NCI-H1436 treated with DMSO at 0.1 percent for 48 hours (cell line): ENCODE data around the gene ANKRD31.

Experiments used
- DNase-seq: peaks from one replicate; lab custom pipeline; 2025; lab: John Stamatoyannopoulos, UW

Gene ANKRD31

DNA sequence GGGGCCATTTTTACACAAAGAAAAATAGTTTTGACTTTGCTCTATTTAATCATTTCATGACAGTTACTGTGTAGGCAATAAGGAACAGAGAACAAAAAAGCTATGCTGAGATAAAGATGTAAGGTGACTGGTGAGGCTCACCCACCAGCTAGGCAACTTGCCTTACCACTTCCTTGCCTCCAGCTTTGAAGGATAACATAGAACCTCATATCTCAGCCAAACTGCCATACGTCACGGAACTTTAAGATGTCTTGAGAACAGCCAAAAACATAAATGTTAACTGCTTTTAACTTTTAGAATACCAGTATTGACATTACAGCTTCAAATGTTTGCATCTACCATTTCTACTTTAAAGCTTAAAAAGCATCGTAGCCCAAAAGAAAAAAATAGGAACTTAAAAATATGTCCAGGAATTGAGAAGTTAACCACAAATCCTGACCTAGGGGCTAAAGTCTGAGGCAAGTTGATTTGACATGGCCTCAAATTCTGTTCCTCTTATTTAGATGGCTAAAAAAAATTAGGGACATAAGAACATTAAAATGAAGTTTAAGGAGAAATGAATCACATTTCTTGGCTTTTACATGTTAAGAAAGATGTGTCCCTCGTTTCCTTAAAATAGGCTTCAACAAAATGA is 176.6 kb downstream of the ANKRD31 start:
- DNase-seq, result no peak

- no peak for DNase-seq
These were observed 177.6 kb downstream of the ANKRD31 start for GRCh38 chr5:75058986-75059535.

- no peak for DNase-seq
These were observed 179.1 kb downstream of the ANKRD31 start for GRCh38 chr5:75057561-75057960.

- no peak for DNase-seq
These were observed 180.9 kb downstream of the ANKRD31 start for GRCh38 chr5:75055727-75056144.

DNA sequence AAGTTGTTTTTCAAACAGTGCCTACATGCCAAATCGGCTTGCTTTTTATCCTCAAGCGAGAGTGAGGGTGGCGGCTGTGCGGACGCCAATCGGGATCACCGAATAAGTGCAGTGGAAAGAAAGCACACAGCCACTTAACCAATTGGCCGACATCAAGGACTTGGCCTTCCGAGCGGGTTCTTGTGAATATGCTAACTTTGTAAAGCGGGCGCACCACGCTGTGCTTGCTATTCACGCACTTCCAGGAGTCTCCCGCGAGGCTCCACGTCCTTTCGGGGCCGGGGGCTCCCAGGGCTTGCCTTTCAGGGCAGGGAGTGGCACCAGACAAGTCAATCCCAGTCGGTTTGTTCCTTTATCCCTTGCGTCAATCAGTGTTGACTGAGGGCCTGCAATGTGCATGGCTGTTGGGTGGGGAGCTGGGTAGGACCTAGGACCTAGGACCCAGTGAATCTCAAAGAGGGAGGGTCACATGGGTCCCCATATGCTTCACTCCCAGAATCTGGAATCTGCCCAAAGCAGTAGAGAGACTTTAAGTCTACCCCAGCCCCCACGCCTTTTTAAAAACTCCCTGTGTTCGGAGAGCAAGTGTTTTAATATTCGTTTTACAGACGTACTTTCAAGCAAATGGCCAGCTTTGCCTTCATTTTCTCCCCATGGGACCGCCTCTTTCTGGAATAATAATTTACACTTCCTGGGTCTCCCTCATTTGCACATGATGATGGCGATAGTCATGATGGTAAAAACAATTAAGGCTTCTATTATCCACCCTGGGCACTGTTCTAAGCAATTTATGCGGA is 182.3 kb downstream of the ANKRD31 start:
- no peak for DNase-seq

DNA sequence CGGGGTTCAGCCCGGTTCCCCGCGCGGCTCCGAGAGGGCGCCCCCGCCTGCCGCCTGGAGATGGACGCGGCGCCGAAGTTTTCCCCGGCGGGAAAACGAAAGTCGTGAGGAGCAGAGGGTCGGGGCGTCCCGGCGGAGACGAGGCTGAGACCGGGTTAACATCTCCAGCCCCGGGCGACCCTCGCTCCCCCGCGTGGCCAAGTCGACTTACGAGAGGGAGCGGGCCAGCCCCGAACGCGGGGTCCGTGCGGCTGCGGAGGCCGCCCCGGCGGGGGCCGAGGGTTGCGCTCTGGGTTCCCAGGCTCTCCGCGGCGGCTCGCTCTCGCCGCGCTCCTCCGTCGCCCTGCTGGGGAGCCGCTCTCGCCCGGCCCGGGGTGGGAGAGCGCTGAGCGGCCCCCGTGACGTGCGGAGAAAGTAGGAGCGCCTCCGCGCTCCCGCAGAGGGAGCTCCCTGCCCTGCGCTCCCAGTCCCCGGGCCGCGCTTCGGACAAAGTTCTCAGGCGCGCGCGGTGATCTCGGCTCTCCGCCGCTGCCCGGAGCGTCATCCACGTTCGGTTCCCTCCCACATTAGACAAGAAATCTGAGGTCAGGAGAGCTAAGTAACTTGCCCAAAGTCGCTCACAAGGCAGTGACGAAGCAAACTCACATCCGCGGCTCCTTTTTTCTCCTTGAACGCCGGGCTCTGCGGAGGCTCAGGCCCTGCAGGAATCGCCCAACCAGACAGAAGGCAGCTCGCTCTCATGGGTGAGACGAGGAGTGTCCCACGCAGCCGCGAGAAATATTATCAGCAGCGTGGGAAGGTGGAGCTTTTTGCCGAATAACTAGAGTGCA is 183.2 kb downstream of the ANKRD31 start:
- DNase-seq, result no peak

GRCh38 chr5:75053054-75053303 is 183.7 kb downstream of the ANKRD31 start:
- DNase-seq, result no peak

- no peak for DNase-seq
These were observed 184.3 kb downstream of the ANKRD31 start, which contains the start of gene GCNT4 for GRCh38 chr5:75052192-75053053. GCNT4 (minus strand) TSS chr5:75052558; CDS start chr5:75030037, 22,521 bp downstream.

DNA sequence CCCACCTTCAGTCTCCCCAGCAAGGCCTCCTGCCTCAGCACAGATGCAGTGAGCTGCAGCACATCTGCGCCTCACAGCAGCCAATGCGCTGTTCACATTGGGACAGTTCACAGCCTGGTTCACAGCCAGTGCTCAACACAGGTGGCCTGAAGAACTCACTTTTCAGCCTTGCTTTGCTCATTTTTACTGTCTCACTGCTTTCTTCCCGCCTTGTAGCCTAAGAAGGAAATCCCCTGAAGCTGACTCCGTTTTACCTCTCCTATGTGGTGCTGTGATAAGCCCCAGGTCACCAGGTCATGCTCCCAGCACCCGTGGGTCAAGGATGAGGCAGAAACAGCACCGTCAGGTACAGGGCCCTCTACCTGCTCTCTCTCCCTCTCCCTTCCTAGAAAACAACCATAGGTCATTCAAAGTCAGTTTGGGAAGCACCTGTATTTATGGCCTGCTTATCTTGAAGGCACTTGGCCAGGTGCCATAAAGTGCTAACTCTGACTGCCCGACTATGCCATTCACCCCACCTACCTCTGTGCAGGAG is 185.4 kb downstream of the ANKRD31 start:
- no peak for DNase-seq

DNA sequence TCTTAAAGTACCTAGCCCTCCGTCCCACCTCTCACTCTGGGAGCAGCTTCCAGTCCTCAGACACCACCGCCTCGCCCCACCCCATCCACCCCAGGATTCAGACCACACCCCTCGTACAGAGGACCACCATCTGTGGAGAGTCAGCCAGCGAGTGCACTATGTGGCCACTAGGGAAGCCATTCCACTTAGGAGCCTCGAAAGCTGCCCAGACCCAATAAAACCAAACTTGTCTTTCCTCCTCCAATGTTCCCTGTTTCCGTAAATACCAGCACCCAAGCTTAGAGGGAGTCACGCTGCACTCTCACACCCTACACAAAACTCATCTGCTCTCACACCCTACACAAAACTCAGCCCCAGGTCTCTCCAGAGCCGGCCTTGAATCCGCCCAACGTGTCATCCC is 186.3 kb downstream of the ANKRD31 start:
- no peak for DNase-seq

- peak; percentile 24 for DNase-seq
These were observed 187.0 kb downstream of the ANKRD31 start for GRCh38 chr5:75049456-75050351.

GRCh38 chr5:75048457-75048953 is 188.2 kb downstream of the ANKRD31 start:
- no peak for DNase-seq

DNA sequence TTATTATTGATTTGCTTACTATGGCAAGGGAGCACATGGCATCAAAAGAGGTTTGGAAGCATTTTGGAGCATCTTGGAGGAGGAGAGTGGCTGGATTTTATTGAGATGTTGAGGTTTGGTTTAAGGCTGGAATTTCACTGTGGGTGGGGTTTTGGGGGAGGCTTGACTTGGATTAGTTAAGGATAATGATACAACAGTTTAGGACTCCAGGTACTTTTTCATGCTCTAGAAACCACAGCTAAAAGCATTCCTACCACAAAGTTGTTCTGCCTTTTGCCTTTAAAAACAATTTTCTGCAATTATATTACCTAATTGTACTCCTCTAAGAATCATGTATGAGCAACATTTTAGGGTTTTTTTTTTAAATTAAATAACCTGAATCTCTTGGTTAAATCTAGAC is 189.3 kb downstream of the ANKRD31 start:
- DNase-seq, result no peak

GRCh38 chr5:75046366-75047142 is 190.1 kb downstream of the ANKRD31 start:
- no peak for DNase-seq

DNA sequence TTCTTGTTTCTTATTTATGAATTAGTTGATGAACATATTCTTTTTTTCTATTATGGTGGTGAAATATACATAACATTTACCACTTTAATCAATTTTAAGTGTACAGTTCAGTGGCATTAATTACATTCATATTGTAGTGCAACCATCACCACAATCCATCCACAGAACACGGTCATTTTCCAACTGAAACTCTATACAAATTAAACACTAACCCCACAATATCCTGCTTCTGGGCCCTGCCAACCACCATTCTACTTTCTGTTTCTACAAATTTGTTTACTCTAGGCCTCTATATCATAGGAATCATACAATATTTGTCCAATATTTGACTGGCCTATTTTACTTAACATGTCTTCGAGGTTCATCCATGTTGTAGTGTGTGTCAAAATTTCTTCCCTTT is 191.6 kb downstream of the ANKRD31 start:
- DNase-seq, result no peak

GRCh38 chr5:75044406-75044805 is 192.3 kb downstream of the ANKRD31 start:
- DNase-seq, result no peak

GRCh38 chr5:75043633-75044264 is 192.9 kb downstream of the ANKRD31 start:
- DNase-seq, result no peak

DNA sequence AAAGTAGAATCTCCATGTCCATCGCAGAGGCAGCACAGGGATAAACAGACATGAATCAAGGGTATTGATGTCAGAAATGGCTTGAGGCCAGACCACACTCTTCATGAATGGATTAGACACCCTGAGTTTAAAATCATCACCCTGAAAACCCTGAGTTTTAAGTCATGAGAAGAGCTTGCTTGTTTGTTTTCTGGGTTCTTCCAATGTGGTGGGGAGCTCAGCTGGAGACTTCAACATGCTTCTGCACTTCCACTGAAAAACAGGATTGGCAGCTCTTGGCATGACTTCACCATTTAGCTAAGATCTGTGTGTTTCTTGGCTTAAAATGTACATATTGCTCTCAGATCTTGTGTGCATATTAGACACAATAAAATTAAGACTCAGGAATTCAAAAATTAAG is 194.2 kb downstream of the ANKRD31 start:
- DNase-seq, result no peak

- DNase-seq, result no peak
These were observed 195.7 kb downstream of the ANKRD31 start for GRCh38 chr5:75040973-75041372.
